ENCODE data around the gene CCDC154. TPM values are rescaled to one million over a fixed set of nuclear protein-coding genes. Genes with fewer than 3 reads are reported as not detected.

Gene CCDC154
- total RNA-seq, 1 donor from 2014 or later: 1.5 TPM

- H3K4me3 ChIP-seq (ENCODE audit: insufficient read depth, low read depth, low read length): no peak overlapping the region
- TF ChIP-seq, protein P1, sequence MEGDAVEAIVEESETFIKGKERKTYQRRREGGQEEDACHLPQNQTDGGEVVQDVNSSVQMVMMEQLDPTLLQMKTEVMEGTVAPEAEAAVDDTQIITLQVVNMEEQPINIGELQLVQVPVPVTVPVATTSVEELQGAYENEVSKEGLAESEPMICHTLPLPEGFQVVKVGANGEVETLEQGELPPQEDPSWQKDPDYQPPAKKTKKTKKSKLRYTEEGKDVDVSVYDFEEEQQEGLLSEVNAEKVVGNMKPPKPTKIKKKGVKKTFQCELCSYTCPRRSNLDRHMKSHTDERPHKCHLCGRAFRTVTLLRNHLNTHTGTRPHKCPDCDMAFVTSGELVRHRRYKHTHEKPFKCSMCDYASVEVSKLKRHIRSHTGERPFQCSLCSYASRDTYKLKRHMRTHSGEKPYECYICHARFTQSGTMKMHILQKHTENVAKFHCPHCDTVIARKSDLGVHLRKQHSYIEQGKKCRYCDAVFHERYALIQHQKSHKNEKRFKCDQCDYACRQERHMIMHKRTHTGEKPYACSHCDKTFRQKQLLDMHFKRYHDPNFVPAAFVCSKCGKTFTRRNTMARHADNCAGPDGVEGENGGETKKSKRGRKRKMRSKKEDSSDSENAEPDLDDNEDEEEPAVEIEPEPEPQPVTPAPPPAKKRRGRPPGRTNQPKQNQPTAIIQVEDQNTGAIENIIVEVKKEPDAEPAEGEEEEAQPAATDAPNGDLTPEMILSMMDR (IDR thresholded peaks at IDR 0.05; ENCODE audit: insufficient read depth, low read depth, low read length): no peak
- no peak for TF ChIP-seq EZH2 (IDR thresholded peaks at IDR 0.05; ENCODE audit: insufficient read depth, low read length)
- H3K4me3 Mint-ChIP-seq (ENCODE audit: unreplicated experiment): no peak overlapping the region
- H3K27ac Mint-ChIP-seq (ENCODE audit: unreplicated experiment): no peak overlapping the region
- H3K4me2 ChIP-seq (ENCODE audit: low read length): no peak overlapping the region
- H3K36me3 Mint-ChIP-seq (ENCODE audit: low read depth, unreplicated experiment): no peaks in the 10 kb centered on the region
- H3K9me3 Mint-ChIP-seq (ENCODE audit: unreplicated experiment): no peaks in the 10 kb centered on the region
- H3K4me1 Mint-ChIP-seq (ENCODE audit: low read depth, unreplicated experiment): no peaks in the 10 kb centered on the region
- no peaks in the 10 kb centered on the region for H4K20me1 ChIP-seq (ENCODE audit: insufficient read depth, low read length)
- FAIRE-seq: no peak
- H3K9ac ChIP-seq (ENCODE audit: low read length): no peak overlapping the region
- no peaks in the 10 kb centered on the region for H3K9me3 ChIP-seq (ENCODE audit: insufficient read depth, low read depth, low read length)
- H3K27me3 Mint-ChIP-seq (ENCODE audit: low read depth, unreplicated experiment): peaks cover 4% of the 10 kb centered on the region
- H3K36me3 ChIP-seq (ENCODE audit: insufficient read depth, low read length): no peaks in the 10 kb centered on the region
- H3K79me2 ChIP-seq (ENCODE audit: insufficient read depth, low read length): no peaks in the 10 kb centered on the region
- no peak for DNase-seq (ENCODE audit: low read depth)
- no peaks in the 10 kb centered on the region for H3K27me3 ChIP-seq (ENCODE audit: insufficient read depth, low read length)
- H2AFZ ChIP-seq (ENCODE audit: low read depth, low read length): no peak overlapping the region
- no peaks in the 10 kb centered on the region for H3K4me1 ChIP-seq (ENCODE audit: insufficient read depth, low read length)
- H3K27ac ChIP-seq (ENCODE audit: low read depth, low read length): no peak overlapping the region
These were observed 9.4 kb downstream of the CCDC154 start for GRCh38 chr16:1434644-1435592.

- Mint-ChIP-seq H3K9me3 (ENCODE audit: unreplicated experiment) (no peaks in the 10 kb centered on the region), H3K4me3 (ENCODE audit: unreplicated experiment) (no peak overlapping the region), H3K27me3 (ENCODE audit: low read depth, unreplicated experiment) (peaks cover 7% of the 10 kb centered on the region), H3K36me3 (ENCODE audit: low read depth, unreplicated experiment) (no peaks in the 10 kb centered on the region), H3K27ac (ENCODE audit: unreplicated experiment) (no peak overlapping the region), H3K4me1 (ENCODE audit: low read depth, unreplicated experiment) (no peaks in the 10 kb centered on the region)
- Histone ChIP-seq H3K27me3 (ENCODE audit: insufficient read depth, low read length) (no peaks in the 10 kb centered on the region), H4K20me1 (ENCODE audit: insufficient read depth, low read length) (no peaks in the 10 kb centered on the region), H3K4me1 (ENCODE audit: insufficient read depth, low read length) (no peaks in the 10 kb centered on the region), H3K4me3 (ENCODE audit: insufficient read depth, low read depth, low read length) (no peak overlapping the region), H3K36me3 (ENCODE audit: insufficient read depth, low read length) (no peaks in the 10 kb centered on the region), H3K9me3 (ENCODE audit: insufficient read depth, low read depth, low read length) (no peaks in the 10 kb centered on the region), H2AFZ (ENCODE audit: low read depth, low read length) (no peak overlapping the region), H3K27ac (ENCODE audit: low read depth, low read length) (no peak overlapping the region), H3K9ac (ENCODE audit: low read length) (no peak overlapping the region), H3K4me2 (ENCODE audit: low read length) (no peak overlapping the region), H3K79me2 (ENCODE audit: insufficient read depth, low read length) (no peaks in the 10 kb centered on the region)
- no peak for TF ChIP-seq EZH2 (IDR thresholded peaks at IDR 0.05; ENCODE audit: insufficient read depth, low read length)
- TF ChIP-seq, protein P1 (IDR thresholded peaks at IDR 0.05; ENCODE audit: insufficient read depth, low read depth, low read length): no peak
- no peak for DNase-seq (ENCODE audit: low read depth)
- FAIRE-seq: no peak
These were observed 10.6 kb downstream of the CCDC154 start for GRCh38 chr16:1433756-1434155.

DNA sequence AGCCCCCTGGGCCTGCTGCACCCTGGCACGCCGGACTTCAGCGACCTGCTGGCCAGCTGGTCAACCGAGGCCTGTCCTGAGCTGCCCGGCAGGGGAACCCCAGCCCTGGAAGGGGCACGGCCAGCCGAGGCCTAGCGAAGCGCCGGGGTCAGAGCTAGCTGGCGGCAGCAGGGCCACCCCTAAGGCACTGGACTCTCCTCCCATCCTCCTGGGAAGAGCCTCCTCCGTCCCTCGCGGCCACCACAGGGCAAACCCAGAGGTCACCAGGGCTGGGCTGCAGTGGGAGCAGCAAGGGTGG is 11.1 kb downstream of the CCDC154 start:
- no peak overlapping the region for H2AFZ ChIP-seq (ENCODE audit: low read depth, low read length)
- no peaks in the 10 kb centered on the region for H3K36me3 ChIP-seq (ENCODE audit: insufficient read depth, low read length)
- no peaks in the 10 kb centered on the region for H3K9me3 ChIP-seq (ENCODE audit: insufficient read depth, low read depth, low read length)
- Mint-ChIP-seq H3K27me3 (ENCODE audit: low read depth, unreplicated experiment) (peaks cover 7% of the 10 kb centered on the region), H3K36me3 (ENCODE audit: low read depth, unreplicated experiment) (no peaks in the 10 kb centered on the region), H3K9me3 (ENCODE audit: unreplicated experiment) (no peaks in the 10 kb centered on the region), H3K27ac (ENCODE audit: unreplicated experiment) (no peak overlapping the region), H3K4me3 (ENCODE audit: unreplicated experiment) (no peak overlapping the region), H3K4me1 (ENCODE audit: low read depth, unreplicated experiment) (no peaks in the 10 kb centered on the region)
- no peak for FAIRE-seq
- H3K4me3 ChIP-seq (ENCODE audit: insufficient read depth, low read depth, low read length): no peak overlapping the region
- no peaks in the 10 kb centered on the region for H4K20me1 ChIP-seq (ENCODE audit: insufficient read depth, low read length)
- no peak for TF ChIP-seq EZH2 (IDR thresholded peaks at IDR 0.05; ENCODE audit: insufficient read depth, low read length)
- TF ChIP-seq, protein P1 (IDR thresholded peaks at IDR 0.05; ENCODE audit: insufficient read depth, low read depth, low read length): no peak
- H3K9ac ChIP-seq (ENCODE audit: low read length): no peak overlapping the region
- H3K4me1 ChIP-seq (ENCODE audit: insufficient read depth, low read length): no peaks in the 10 kb centered on the region
- no peaks in the 10 kb centered on the region for H3K79me2 ChIP-seq (ENCODE audit: insufficient read depth, low read length)
- no peak for DNase-seq (ENCODE audit: low read depth)
- no peak overlapping the region for H3K27ac ChIP-seq (ENCODE audit: low read depth, low read length)
- no peaks in the 10 kb centered on the region for H3K27me3 ChIP-seq (ENCODE audit: insufficient read depth, low read length)
- no peak overlapping the region for H3K4me2 ChIP-seq (ENCODE audit: low read length)
